Neural cell (in vitro differentiated cells): ENCODE results near the gene SLC29A4. TPM values are rescaled to one million over a fixed set of nuclear protein-coding genes. Genes with fewer than 3 reads are reported as not detected.

Source experiments
- H2AFZ ChIP-seq: fragments of 200-600, 300-800 bp; sonication (generic), shearing (Covaris generic); 2 replicates; pipeline ENCODE4 v1.6.0; 2014; ENCODE audit warnings: low read depth, mild to moderate bottlenecking, antibody characterized with exemption, low read length, moderate library complexity
- H3F3A ChIP-seq: fragments of 200-600 bp; shearing (Covaris generic); 2 replicates; pipeline ENCODE4 v1.6.1; 2016; ENCODE audit warnings: mild to moderate bottlenecking, moderate library complexity, mixed read lengths, antibody characterized with exemption, low read length; ENCODE audit not compliant: insufficient read depth, poor library complexity, severe bottlenecking
- H3K27ac ChIP-seq: fragments of 200-600, 300-800 bp; sonication (generic), shearing (Covaris generic); 2 replicates; pipeline ENCODE4 v1.5.1; 2014; ENCODE audit warnings: mild to moderate bottlenecking, low read length, moderate library complexity
- H3K27me3 ChIP-seq: fragments of 300-800, 200-600 bp; sonication (generic), shearing (Covaris generic); 2 replicates; pipeline ENCODE4 v1.6.0; 2014; ENCODE audit warnings: mild to moderate bottlenecking, low read depth, low read length, moderate library complexity; ENCODE audit not compliant: insufficient read depth
- H3K36me3 ChIP-seq: fragments of 300-800, 200-600 bp; sonication (generic), shearing (Covaris generic); 2 replicates; pipeline ENCODE4 v1.5.1; 2014; ENCODE audit warnings: mild to moderate bottlenecking, antibody characterized with exemption, low read length, moderate library complexity; ENCODE audit not compliant: insufficient read depth
- H3K4me2 ChIP-seq: fragments of 300-800, 200-600 bp; sonication (generic), shearing (Covaris generic); 2 replicates; pipeline ENCODE4 v1.6.0; 2014; ENCODE audit warnings: mild to moderate bottlenecking, low read length
- H3K4me3 ChIP-seq: fragments of 300-800, 200-600 bp; sonication (generic), shearing (Covaris generic); 2 replicates; pipeline ENCODE4 v1.5.1; 2014; ENCODE audit warnings: mild to moderate bottlenecking, low read length, moderate library complexity
- H3K79me2 ChIP-seq: fragments of 200-600 bp; shearing (Covaris generic); replicated peaks from 2 replicates; pipeline ENCODE4 v1.6.0; 2014; ENCODE audit warnings: mild to moderate bottlenecking, low read length, moderate library complexity; ENCODE audit not compliant: insufficient read depth
- H3K9ac ChIP-seq: fragments of 300-800, 200-600 bp; sonication (generic), shearing (Covaris generic); 2 replicates; pipeline ENCODE4 v1.6.1; 2016; ENCODE audit warnings: mild to moderate bottlenecking, low read length, mixed read lengths
- H3K9me2 ChIP-seq: fragments of 200-600 bp; shearing (Covaris generic); 2 replicates; pipeline ENCODE4 v1.6.1; 2016; ENCODE audit warnings: mild to moderate bottlenecking, low read length, mixed read lengths; ENCODE audit not compliant: insufficient read depth
- H3K9me3 ChIP-seq: fragments of 200-600, 300-800 bp; sonication (generic), shearing (Covaris generic); 2 replicates; pipeline ENCODE4 v1.6.1; 2016; ENCODE audit warnings: mild to moderate bottlenecking, mixed run types, low read length, moderate library complexity, mixed read lengths
- H4K20me1 ChIP-seq: fragments of 200-600 bp; shearing (Covaris generic); 2 replicates; pipeline ENCODE4 v1.6.1; 2016; ENCODE audit warnings: mild to moderate bottlenecking, mixed run types; ENCODE audit not compliant: insufficient read depth
- CTCF ChIP-seq: fragments of 450-650 bp; IDR thresholded peaks from 2 replicates; pipeline ENCODE4 v1.5.1; 2014; ENCODE audit warnings: antibody characterized with exemption, mild to moderate bottlenecking, moderate library complexity; ENCODE audit not compliant: poor library complexity, severe bottlenecking
- EP300 ChIP-seq: fragments of 450-650 bp; conservative IDR thresholded peaks from 2 replicates; pipeline ENCODE4 v1.6.1; 2014; ENCODE audit warnings: antibody characterized with exemption, mild to moderate bottlenecking, moderate library complexity; ENCODE audit not compliant: poor library complexity, severe bottlenecking
- EZH2 ChIP-seq: fragments of 200-600, 300-800 bp; shearing (Covaris generic), sonication (generic); IDR thresholded peaks from 2 replicates; pipeline ENCODE4 v1.6.1; 2014; ENCODE audit warnings: antibody characterized with exemption, low read length, borderline replicate concordance, mild to moderate bottlenecking; ENCODE audit not compliant: insufficient read depth, poor library complexity, severe bottlenecking
- MXI1 ChIP-seq: fragments of 450-650 bp; conservative IDR thresholded peaks from 2 replicates; pipeline ENCODE4 v1.6.1; 2014; ENCODE audit warnings: antibody characterized with exemption, mild to moderate bottlenecking; ENCODE audit not compliant: poor library complexity, severe bottlenecking
- POLR2AphosphoS5 ChIP-seq: IDR thresholded peaks from 2 replicates; pipeline ENCODE4 v1.6.1; 2012
- RAD21 ChIP-seq: fragments of 450-650 bp; conservative IDR thresholded peaks from 2 replicates; pipeline ENCODE4 v1.6.1; 2014; ENCODE audit warnings: antibody characterized with exemption, mild to moderate bottlenecking, moderate library complexity
- REST ChIP-seq: IDR thresholded peaks from 2 replicates; pipeline ENCODE4 v1.6.1; 2012; ENCODE audit warnings: borderline replicate concordance
- SMC3 ChIP-seq: fragments of 450-650 bp; conservative IDR thresholded peaks from 2 replicates; pipeline ENCODE4 v1.6.1; 2014; ENCODE audit warnings: antibody characterized with exemption, mild to moderate bottlenecking, moderate library complexity; ENCODE audit not compliant: poor library complexity
- TAF1 ChIP-seq: IDR thresholded peaks from 2 replicates; pipeline ENCODE4 v1.6.1; 2012; ENCODE audit warnings: low read depth
- polyA plus RNA-seq: library from polyadenylated mRNA; depleted of rRNA; stranded (reverse); fragments of >200 nt; gene quantifications from 2 replicates; pipeline ENCODE4 v1.2.3, GENCODE V29; 2014

Gene SLC29A4
- polyA plus RNA-seq, 1 donor from 2014 or later: 32.4 TPM

GRCh38 chr7:5324961-5325360 is 42.2 kb downstream of the SLC29A4 start:
- H3K4me3 ChIP-seq: no peak overlapping the region
- no peak overlapping the region for H3K4me2 ChIP-seq
- no peaks in the 10 kb centered on the region for H3K27me3 ChIP-seq
- H3K36me3 ChIP-seq: no peaks in the 10 kb centered on the region
- no peak overlapping the region for H2AFZ ChIP-seq
- no peaks in the 10 kb centered on the region for H4K20me1 ChIP-seq
- H3K9ac ChIP-seq: no peak overlapping the region
- no peaks in the 10 kb centered on the region for H3F3A ChIP-seq
- H3K27ac ChIP-seq: no peak overlapping the region
- TF ChIP-seq CTCF (no peak), EP300 (no peak), SMC3 (no peak), RAD21 (no peak), TAF1 (no peak), MXI1 (no peak), POLR2AphosphoS5 (no peak), REST (no peak), EZH2 (no peak)
- H3K79me2 ChIP-seq: no peaks in the 10 kb centered on the region
- no peaks in the 10 kb centered on the region for H3K9me3 ChIP-seq
- H3K9me2 ChIP-seq: no peaks in the 10 kb centered on the region

- no peak overlapping the region for H3K4me2 ChIP-seq
- H3K4me3 ChIP-seq: no peak overlapping the region
- no peak overlapping the region for H3K27ac ChIP-seq
- H3K9me3 ChIP-seq: no peaks in the 10 kb centered on the region
- no peak for TF ChIP-seq EZH2
- TF ChIP-seq SMC3: no peak
- TF ChIP-seq RAD21: no peak
- no peak for TF ChIP-seq MXI1
- no peak for TF ChIP-seq TAF1
- no peak for TF ChIP-seq EP300
- no peak for TF ChIP-seq REST
- TF ChIP-seq POLR2AphosphoS5: no peak
- TF ChIP-seq CTCF: no peak
- no peaks in the 10 kb centered on the region for H3K36me3 ChIP-seq
- H2AFZ ChIP-seq: no peak overlapping the region
- no peaks in the 10 kb centered on the region for H4K20me1 ChIP-seq
- peaks cover 6% of the 10 kb centered on the region for H3K79me2 ChIP-seq
- no peaks in the 10 kb centered on the region for H3K27me3 ChIP-seq
- H3F3A ChIP-seq: no peaks in the 10 kb centered on the region
- no peaks in the 10 kb centered on the region for H3K9me2 ChIP-seq
- no peak overlapping the region for H3K9ac ChIP-seq
Measured at GRCh38 chr7:5330288-5330687, 47.5 kb downstream of the SLC29A4 start.
